Right lobe of liver (tissue), 4 donors: ENCODE results near the gene NAA20.

Experiments used
- POLR2A ChIP-seq: fragments of 450-650 bp; IDR thresholded peaks from one replicate; pipeline ENCODE4 v1.6.1; 2017; ENCODE audit warnings: antibody characterized with exemption, mild to moderate bottlenecking
- TF ChIP-seq, protein P1 (sequence below), 4 donors: fragments of 200-600 bp in 3 of 4; fragments of 450-650 bp in 1 of 4; IDR thresholded peaks; one replicate each; pipeline versions ENCODE4 v1.5.1 to v1.8.0; 2016 to 2022; ENCODE audit warnings: antibody characterized with exemption in 4 of 4, mild to moderate bottlenecking in 2 of 4
- donor health status: DM: no; HTN: no; CAD: no.
- donor health status: DM: no; HTN: no; CAD: no.
- donor health status: DM: no; HTN: yes; CAD: no.

DNA sequence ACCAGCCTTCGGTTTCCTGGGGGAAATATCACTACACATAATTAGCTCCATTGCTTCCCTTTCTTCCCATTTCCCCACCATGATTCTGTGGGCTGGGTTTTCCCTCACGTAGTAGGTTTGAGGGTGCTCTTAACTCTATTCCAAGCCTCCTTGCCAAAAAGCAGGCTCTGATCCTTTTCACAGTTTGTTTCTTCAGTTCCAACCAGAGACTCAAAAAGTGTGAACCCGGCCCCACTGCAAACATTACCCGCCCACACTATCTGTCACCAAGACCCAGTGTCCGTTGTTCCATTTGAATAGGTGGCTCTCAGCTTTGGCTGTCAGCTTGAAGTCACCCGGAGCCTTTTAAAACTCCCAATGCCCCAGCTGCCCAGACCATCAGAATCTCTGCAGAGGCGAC, 11.8 kb upstream of the NAA20 start:
- TF ChIP-seq, protein P1, sequence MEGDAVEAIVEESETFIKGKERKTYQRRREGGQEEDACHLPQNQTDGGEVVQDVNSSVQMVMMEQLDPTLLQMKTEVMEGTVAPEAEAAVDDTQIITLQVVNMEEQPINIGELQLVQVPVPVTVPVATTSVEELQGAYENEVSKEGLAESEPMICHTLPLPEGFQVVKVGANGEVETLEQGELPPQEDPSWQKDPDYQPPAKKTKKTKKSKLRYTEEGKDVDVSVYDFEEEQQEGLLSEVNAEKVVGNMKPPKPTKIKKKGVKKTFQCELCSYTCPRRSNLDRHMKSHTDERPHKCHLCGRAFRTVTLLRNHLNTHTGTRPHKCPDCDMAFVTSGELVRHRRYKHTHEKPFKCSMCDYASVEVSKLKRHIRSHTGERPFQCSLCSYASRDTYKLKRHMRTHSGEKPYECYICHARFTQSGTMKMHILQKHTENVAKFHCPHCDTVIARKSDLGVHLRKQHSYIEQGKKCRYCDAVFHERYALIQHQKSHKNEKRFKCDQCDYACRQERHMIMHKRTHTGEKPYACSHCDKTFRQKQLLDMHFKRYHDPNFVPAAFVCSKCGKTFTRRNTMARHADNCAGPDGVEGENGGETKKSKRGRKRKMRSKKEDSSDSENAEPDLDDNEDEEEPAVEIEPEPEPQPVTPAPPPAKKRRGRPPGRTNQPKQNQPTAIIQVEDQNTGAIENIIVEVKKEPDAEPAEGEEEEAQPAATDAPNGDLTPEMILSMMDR (IDR thresholded peaks at IDR 0.05), result no peak
- TF ChIP-seq POLR2A, result no peak
